ENCODE results near the gene TAF4.
"Not testable (repeated sequence)": the region's sequence is repeated elsewhere in the genome, so short reads cannot be mapped to it uniquely, and the experiment has no call there.

The TAF4 gene

GRCh38 chr20:61988665-61989064, 77.0 kb downstream of the TAF4 start:
- Histone ChIP-seq H3K4me3 (ENCODE audit: low read length) (no peak overlapping the region), H3K9me2 (replicated peaks; ENCODE audit: insufficient read depth, low read length) (no peaks in the 10 kb centered on the region), H4K20me1 (ENCODE audit: insufficient read depth, low read length) (no peaks in the 10 kb centered on the region), H3K27me3 (replicated peaks; ENCODE audit: insufficient read depth, low read length) (no peaks in the 10 kb centered on the region), H3K9me3 (replicated peaks; ENCODE audit: insufficient read depth, low read length) (no peaks in the 10 kb centered on the region), H3K9ac (ENCODE audit: low read length) (no peak overlapping the region), H2AFZ (ENCODE audit: low read length) (no peak overlapping the region), H3K4me2 (ENCODE audit: low read depth, low read length) (no peak overlapping the region), H3K4me1 (ENCODE audit: low read length) (no peaks in the 10 kb centered on the region), H3K36me3 (replicated peaks; ENCODE audit: insufficient read depth, low read length) (no peaks in the 10 kb centered on the region; the same call in 1 of the 2 replicates), H3K27ac (ENCODE audit: low read length) (no peak overlapping the region), H3F3A (ENCODE audit: insufficient read depth, low read length) (no peaks in the 10 kb centered on the region), H3K79me2 (ENCODE audit: low read length) (no peaks in the 10 kb centered on the region)
- TF ChIP-seq CTCF (IDR thresholded peaks at IDR 0.05; ENCODE audit: low read length) (no peak), EZH2phosphoT487 (IDR thresholded peaks at IDR 0.05; ENCODE audit: low read length) (no peak), EZH2 (optimal IDR thresholded peaks at IDR 0.05; ENCODE audit: low read depth, low read length) (no peak)
- DNase-seq = no peak

DNA sequence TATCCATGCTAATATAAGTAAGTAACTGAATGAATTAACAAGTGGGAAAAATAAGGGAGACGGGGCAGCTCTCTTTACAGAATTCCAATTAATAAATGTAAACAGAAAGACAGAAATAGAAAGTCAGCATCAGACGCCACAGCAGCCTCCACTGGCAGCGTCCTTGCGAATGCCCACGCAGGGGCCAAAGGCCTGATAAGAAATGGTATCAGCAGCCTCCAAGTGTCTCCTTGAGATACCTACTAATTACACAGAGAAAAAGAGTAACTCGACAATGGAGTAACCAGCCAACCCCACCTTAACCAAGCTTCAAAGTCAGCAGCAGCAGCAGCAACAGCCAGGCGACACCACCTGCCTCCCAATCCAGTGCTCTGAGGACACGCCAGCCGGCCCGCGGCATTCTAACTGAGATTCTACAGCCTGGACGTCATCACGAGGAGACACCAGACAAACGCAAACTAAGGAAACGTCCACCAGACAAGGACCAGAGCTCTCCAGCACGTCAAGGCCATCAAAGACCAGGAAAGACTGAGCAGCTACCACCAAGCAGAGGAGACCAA, 78.8 kb downstream of the TAF4 start:
- Histone ChIP-seq H4K20me1 (ENCODE audit: insufficient read depth, low read length) (no peaks in the 10 kb centered on the region), H2AFZ (ENCODE audit: low read length) (no peak overlapping the region), H3K4me3 (ENCODE audit: low read length) (no peak overlapping the region), H3K36me3 (replicated peaks; ENCODE audit: insufficient read depth, low read length) (no peaks in the 10 kb centered on the region; the same call in 1 of the 2 replicates), H3K27ac (ENCODE audit: low read length) (no peak overlapping the region), H3K27me3 (replicated peaks; ENCODE audit: insufficient read depth, low read length) (no peaks in the 10 kb centered on the region), H3K9ac (ENCODE audit: low read length) (no peak overlapping the region), H3K4me1 (ENCODE audit: low read length) (no peaks in the 10 kb centered on the region), H3K79me2 (ENCODE audit: low read length) (no peaks in the 10 kb centered on the region), H3K9me2 (replicated peaks; ENCODE audit: insufficient read depth, low read length) (no peaks in the 10 kb centered on the region), H3F3A (ENCODE audit: insufficient read depth, low read length) (no peaks in the 10 kb centered on the region), H3K9me3 (replicated peaks; ENCODE audit: insufficient read depth, low read length) (no peaks in the 10 kb centered on the region), H3K4me2 (ENCODE audit: low read depth, low read length) (no peak overlapping the region)
- no peak for DNase-seq
- TF ChIP-seq CTCF (IDR thresholded peaks at IDR 0.05; ENCODE audit: low read length) (no peak), EZH2phosphoT487 (IDR thresholded peaks at IDR 0.05; ENCODE audit: low read length) (no peak), EZH2 (optimal IDR thresholded peaks at IDR 0.05; ENCODE audit: low read depth, low read length) (no peak)

DNA sequence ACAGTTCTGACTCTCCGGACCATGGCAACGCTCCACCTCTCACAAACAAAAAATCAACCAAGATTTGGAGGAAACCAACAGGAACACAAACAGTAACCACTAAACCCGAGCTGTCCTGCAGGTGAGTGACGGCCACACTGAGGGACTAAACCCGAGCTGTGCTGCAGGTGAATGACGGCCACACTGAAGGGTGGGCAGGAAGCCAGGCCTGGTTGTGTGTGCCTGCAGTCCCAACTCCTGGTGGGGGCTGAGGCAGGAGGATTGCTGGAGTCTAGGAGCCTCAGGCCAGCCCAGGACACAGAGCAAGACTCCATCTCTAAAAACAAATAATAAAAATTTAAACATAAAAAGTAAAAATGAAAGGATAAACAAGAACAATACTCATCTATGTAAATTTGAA, 80.6 kb downstream of the TAF4 start:
- Histone ChIP-seq H3K4me3 (ENCODE audit: low read length) (no peak overlapping the region), H4K20me1 (ENCODE audit: insufficient read depth, low read length) (no peaks in the 10 kb centered on the region), H3K27me3 (replicated peaks; ENCODE audit: insufficient read depth, low read length) (no peaks in the 10 kb centered on the region), H3K79me2 (ENCODE audit: low read length) (no peaks in the 10 kb centered on the region; the same call in 1 of the 2 replicates), H3K9me2 (replicated peaks; ENCODE audit: insufficient read depth, low read length) (no peaks in the 10 kb centered on the region), H3K9ac (ENCODE audit: low read length) (no peak overlapping the region), H3F3A (ENCODE audit: insufficient read depth, low read length) (no peaks in the 10 kb centered on the region), H3K27ac (ENCODE audit: low read length) (no peak overlapping the region), H2AFZ (ENCODE audit: low read length) (no peak overlapping the region), H3K9me3 (replicated peaks; ENCODE audit: insufficient read depth, low read length) (no peaks in the 10 kb centered on the region), H3K36me3 (replicated peaks; ENCODE audit: insufficient read depth, low read length) (no peaks in the 10 kb centered on the region; the same call in 1 of the 2 replicates), H3K4me2 (ENCODE audit: low read depth, low read length) (no peak overlapping the region), H3K4me1 (ENCODE audit: low read length) (no peaks in the 10 kb centered on the region)
- no peak for DNase-seq
- TF ChIP-seq EZH2 (optimal IDR thresholded peaks at IDR 0.05; ENCODE audit: low read depth, low read length) (no peak), EZH2phosphoT487 (IDR thresholded peaks at IDR 0.05; ENCODE audit: low read length) (no peak), CTCF (IDR thresholded peaks at IDR 0.05; ENCODE audit: low read length) (no peak)

DNA sequence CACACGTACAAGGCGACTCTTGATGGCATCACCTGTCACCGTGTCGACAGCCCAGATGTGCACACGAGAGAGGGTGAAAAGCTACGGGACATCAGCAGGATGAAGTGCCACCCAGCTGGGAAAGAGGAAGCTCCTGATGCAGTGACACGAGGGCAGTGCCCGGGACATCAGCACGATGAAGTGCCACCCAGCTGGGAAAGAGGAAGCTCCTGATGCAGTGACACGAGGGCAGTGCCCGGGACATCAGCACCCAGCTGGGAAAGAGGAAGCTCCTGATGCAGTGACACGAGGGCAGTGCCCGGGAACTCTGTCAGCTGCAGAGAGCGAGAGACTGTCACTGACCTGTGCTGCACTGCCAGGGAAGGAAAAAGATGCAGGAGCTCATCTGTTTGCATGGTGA, 81.2 kb downstream of the TAF4 start:
- not testable (repeated sequence) for H3K27me3 ChIP-seq (replicated peaks; ENCODE audit: insufficient read depth, low read length); H3K9ac ChIP-seq (ENCODE audit: low read length); DNase-seq; H3K9me2 ChIP-seq (replicated peaks; ENCODE audit: insufficient read depth, low read length); H3K36me3 ChIP-seq (replicated peaks; ENCODE audit: insufficient read depth, low read length); H4K20me1 ChIP-seq (ENCODE audit: insufficient read depth, low read length); H3K27ac ChIP-seq (ENCODE audit: low read length); H3K4me2 ChIP-seq (ENCODE audit: low read depth, low read length); H3F3A ChIP-seq (ENCODE audit: insufficient read depth, low read length); H3K9me3 ChIP-seq (replicated peaks; ENCODE audit: insufficient read depth, low read length); H3K4me1 ChIP-seq (ENCODE audit: low read length); H3K79me2 ChIP-seq (ENCODE audit: low read length); H2AFZ ChIP-seq (ENCODE audit: low read length); H3K4me3 ChIP-seq (ENCODE audit: low read length)
